HEK293 (cell line): ENCODE results near the gene TMEM255B.

Source experiments
- GLI4 ChIP-seq: fragments of 450-650 bp; formaldehyde crosslinking; IDR thresholded peaks from 2 replicates; pipeline ENCODE4 v1.5.1; 2016; ENCODE audit warnings: missing biosample characterization, missing genetic modification characterization
- KLF10 ChIP-seq: fragments of 450-650 bp; IDR thresholded peaks from 2 replicates; pipeline ENCODE4 v1.5.1; 2018; ENCODE audit warnings: missing biosample characterization, mild to moderate bottlenecking, missing genetic modification characterization
- OSR2 ChIP-seq: fragments of 450-650 bp; formaldehyde crosslinking; IDR thresholded peaks from 2 replicates; pipeline ENCODE4 v1.5.1; 2016; ENCODE audit warnings: missing biosample characterization, missing genetic modification characterization
- PRDM1 ChIP-seq: fragments of 450-650 bp; formaldehyde crosslinking; IDR thresholded peaks from 2 replicates; pipeline ENCODE4; 2016; ENCODE audit warnings: missing biosample characterization, missing genetic modification characterization
- RBAK ChIP-seq: fragments of 450-650 bp; formaldehyde crosslinking; IDR thresholded peaks from 2 replicates; pipeline ENCODE4 v1.5.1; 2016; ENCODE audit warnings: missing biosample characterization, missing genetic modification characterization
- SP3 ChIP-seq: fragments of 450-650 bp; formaldehyde crosslinking; IDR thresholded peaks from 2 replicates; pipeline ENCODE4 v1.5.1; 2016; ENCODE audit warnings: missing biosample characterization, missing genetic modification characterization
- ZBTB21 ChIP-seq: fragments of 450-650 bp; formaldehyde crosslinking; IDR thresholded peaks from 2 replicates; pipeline ENCODE4 v1.5.1; 2017; ENCODE audit warnings: missing biosample characterization, missing genetic modification characterization
- ZEB2 ChIP-seq: fragments of 450-650 bp; formaldehyde crosslinking; IDR thresholded peaks from 2 replicates; pipeline ENCODE4 v1.5.1; 2016; ENCODE audit warnings: missing biosample characterization, missing genetic modification characterization
- ZFP69B ChIP-seq: fragments of 450-650 bp; formaldehyde crosslinking; IDR thresholded peaks from 2 replicates; pipeline ENCODE4 v1.5.1; 2016; ENCODE audit warnings: missing biosample characterization, missing genetic modification characterization
- ZNF157 ChIP-seq: fragments of 450-650 bp; formaldehyde crosslinking; IDR thresholded peaks from 2 replicates; pipeline ENCODE4 v1.5.1; 2016; ENCODE audit warnings: missing biosample characterization, missing genetic modification characterization
- ZNF239 ChIP-seq: fragments of 450-650 bp; formaldehyde crosslinking; IDR thresholded peaks from 2 replicates; pipeline ENCODE4 v1.5.1; 2016; ENCODE audit warnings: missing biosample characterization, missing genetic modification characterization
- ZNF24 ChIP-seq: fragments of 450-650 bp; formaldehyde crosslinking; IDR thresholded peaks from 2 replicates; pipeline ENCODE4 v1.5.1; 2016; ENCODE audit warnings: missing biosample characterization, missing genetic modification characterization
- ZNF37A ChIP-seq: fragments of 450-650 bp; IDR thresholded peaks from 2 replicates; pipeline ENCODE4 v1.5.1; 2018; ENCODE audit warnings: missing biosample characterization, missing genetic modification characterization
- ZNF514 ChIP-seq: fragments of 450-650 bp; formaldehyde crosslinking; IDR thresholded peaks from 2 replicates; pipeline ENCODE4 v1.5.1; 2016; ENCODE audit warnings: missing biosample characterization, missing genetic modification characterization
- ZNF624 ChIP-seq: fragments of 450-650 bp; formaldehyde crosslinking; IDR thresholded peaks from 2 replicates; pipeline ENCODE4 v1.5.1; 2017; ENCODE audit warnings: missing biosample characterization, missing genetic modification characterization
- ZNF76 ChIP-seq: fragments of 450-650 bp; formaldehyde crosslinking; IDR thresholded peaks from 2 replicates; pipeline ENCODE4; 2016; ENCODE audit warnings: low read depth, missing biosample characterization, missing genetic modification characterization, borderline replicate concordance
- TF ChIP-seq, protein P1 (sequence below): fragments of 450-650 bp; formaldehyde crosslinking; IDR thresholded peaks from 2 replicates; pipeline ENCODE4 v1.5.1; 2016; ENCODE audit warnings: missing biosample characterization, missing genetic modification characterization
- TF ChIP-seq, protein P2 (sequence below): fragments of 450-650 bp; formaldehyde crosslinking; optimal IDR thresholded peaks from 2 replicates; pipeline ENCODE3; 2016; ENCODE audit warnings: missing biosample characterization, mild to moderate bottlenecking, missing genetic modification characterization
- TF ChIP-seq, protein P3 (sequence below): fragments of 450-650 bp; formaldehyde crosslinking; IDR thresholded peaks from 2 replicates; pipeline ENCODE4 v1.5.1; 2017; ENCODE audit warnings: missing biosample characterization, missing genetic modification characterization
- TF ChIP-seq, protein P4 (sequence below): fragments of 450-650 bp; formaldehyde crosslinking; IDR thresholded peaks from 2 replicates; pipeline ENCODE4 v1.5.1; 2016; ENCODE audit warnings: missing biosample characterization, missing genetic modification characterization
- TF ChIP-seq, protein P5 (sequence below): fragments of 450-650 bp; formaldehyde crosslinking; IDR thresholded peaks from 2 replicates; pipeline ENCODE4 v1.5.1; 2016; ENCODE audit warnings: missing biosample characterization, missing genetic modification characterization, low read depth
- TF ChIP-seq, protein P6 (sequence below): fragments of 450-650 bp; formaldehyde crosslinking; IDR thresholded peaks from 2 replicates; pipeline ENCODE4 v1.5.1; 2016; ENCODE audit warnings: missing biosample characterization, missing genetic modification characterization
- TF ChIP-seq, protein P7 (sequence below): fragments of 450-650 bp; formaldehyde crosslinking; IDR thresholded peaks from 2 replicates; pipeline ENCODE4 v1.5.1; 2016; ENCODE audit warnings: missing biosample characterization, missing genetic modification characterization
- TF ChIP-seq, protein P8 (sequence below): fragments of 450-650 bp; formaldehyde crosslinking; IDR thresholded peaks from 2 replicates; pipeline ENCODE4 v1.5.0; 2017; ENCODE audit warnings: missing biosample characterization, missing genetic modification characterization, borderline replicate concordance

Gene TMEM255B

DNA sequence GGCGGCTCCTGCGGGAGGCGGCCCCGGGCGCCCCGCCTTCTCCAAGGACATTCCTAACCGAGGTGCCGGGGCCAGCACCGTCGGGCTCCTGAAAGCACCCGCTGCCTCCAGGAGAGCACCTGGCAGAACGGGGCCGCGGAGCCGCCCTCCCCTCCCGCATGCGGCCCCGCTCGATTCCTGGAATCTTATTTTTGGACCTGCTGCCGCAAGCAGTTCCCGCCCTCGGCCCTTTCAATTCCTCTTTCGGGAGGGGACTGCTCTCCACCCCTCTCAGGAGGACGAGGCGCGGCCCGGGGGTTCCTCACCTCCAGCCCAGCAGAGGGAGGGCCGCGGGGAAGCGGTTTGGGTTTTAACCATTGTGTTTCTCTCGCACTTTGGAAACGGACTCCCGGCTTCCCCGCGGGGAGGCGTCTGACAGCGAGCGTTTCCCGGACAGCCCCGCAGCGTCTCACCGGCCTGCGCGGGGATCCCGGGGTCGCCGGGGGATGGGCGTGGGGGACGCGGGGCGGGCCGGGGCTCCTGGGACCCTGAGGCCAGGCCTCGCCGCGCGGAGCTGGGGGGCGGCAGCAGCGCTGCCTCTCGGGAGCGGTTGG lies 104.0 kb downstream of the TMEM255B start (continued):
- TF ChIP-seq, protein P1, sequence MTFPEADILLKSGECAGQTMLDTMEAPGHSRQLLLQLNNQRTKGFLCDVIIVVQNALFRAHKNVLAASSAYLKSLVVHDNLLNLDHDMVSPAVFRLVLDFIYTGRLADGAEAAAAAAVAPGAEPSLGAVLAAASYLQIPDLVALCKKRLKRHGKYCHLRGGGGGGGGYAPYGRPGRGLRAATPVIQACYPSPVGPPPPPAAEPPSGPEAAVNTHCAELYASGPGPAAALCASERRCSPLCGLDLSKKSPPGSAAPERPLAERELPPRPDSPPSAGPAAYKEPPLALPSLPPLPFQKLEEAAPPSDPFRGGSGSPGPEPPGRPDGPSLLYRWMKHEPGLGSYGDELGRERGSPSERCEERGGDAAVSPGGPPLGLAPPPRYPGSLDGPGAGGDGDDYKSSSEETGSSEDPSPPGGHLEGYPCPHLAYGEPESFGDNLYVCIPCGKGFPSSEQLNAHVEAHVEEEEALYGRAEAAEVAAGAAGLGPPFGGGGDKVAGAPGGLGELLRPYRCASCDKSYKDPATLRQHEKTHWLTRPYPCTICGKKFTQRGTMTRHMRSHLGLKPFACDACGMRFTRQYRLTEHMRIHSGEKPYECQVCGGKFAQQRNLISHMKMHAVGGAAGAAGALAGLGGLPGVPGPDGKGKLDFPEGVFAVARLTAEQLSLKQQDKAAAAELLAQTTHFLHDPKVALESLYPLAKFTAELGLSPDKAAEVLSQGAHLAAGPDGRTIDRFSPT (tag by site-specific recombination), result no peak
- TF ChIP-seq, protein P2, sequence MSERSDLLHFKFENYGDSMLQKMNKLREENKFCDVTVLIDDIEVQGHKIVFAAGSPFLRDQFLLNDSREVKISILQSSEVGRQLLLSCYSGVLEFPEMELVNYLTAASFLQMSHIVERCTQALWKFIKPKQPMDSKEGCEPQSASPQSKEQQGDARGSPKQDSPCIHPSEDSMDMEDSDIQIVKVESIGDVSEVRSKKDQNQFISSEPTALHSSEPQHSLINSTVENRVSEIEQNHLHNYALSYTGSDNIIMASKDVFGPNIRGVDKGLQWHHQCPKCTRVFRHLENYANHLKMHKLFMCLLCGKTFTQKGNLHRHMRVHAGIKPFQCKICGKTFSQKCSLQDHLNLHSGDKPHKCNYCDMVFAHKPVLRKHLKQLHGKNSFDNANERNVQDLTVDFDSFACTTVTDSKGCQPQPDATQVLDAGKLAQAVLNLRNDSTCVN (tag by site-specific recombination), result peak; percentile 35
- TF ChIP-seq ZNF624 (tag by site-specific recombination) (no peak), ZBTB21 (tag by site-specific recombination) (no peak), GLI4 (tag by site-specific recombination) (no peak), KLF10 (tag by site-specific recombination) (no peak), RBAK (tag by site-specific recombination) (no peak), ZNF76 (tag by site-specific recombination) (no peak), ZEB2 (tag by site-specific recombination) (peak; percentile 43; the same call in 1 of the 2 replicates), SP3 (tag by site-specific recombination) (peak; percentile 47; the same call in 1 of the 2 replicates), ZNF24 (tag by site-specific recombination) (no peak), OSR2 (tag by site-specific recombination) (no peak), ZNF157 (no peak), PRDM1 (tag by site-specific recombination) (no peak), ZFP69B (tag by site-specific recombination) (no peak), ZNF239 (tag by site-specific recombination) (no peak), ZNF514 (tag by site-specific recombination) (no peak), ZNF37A (tag by site-specific recombination) (no peak)
- TF ChIP-seq, protein P3, sequence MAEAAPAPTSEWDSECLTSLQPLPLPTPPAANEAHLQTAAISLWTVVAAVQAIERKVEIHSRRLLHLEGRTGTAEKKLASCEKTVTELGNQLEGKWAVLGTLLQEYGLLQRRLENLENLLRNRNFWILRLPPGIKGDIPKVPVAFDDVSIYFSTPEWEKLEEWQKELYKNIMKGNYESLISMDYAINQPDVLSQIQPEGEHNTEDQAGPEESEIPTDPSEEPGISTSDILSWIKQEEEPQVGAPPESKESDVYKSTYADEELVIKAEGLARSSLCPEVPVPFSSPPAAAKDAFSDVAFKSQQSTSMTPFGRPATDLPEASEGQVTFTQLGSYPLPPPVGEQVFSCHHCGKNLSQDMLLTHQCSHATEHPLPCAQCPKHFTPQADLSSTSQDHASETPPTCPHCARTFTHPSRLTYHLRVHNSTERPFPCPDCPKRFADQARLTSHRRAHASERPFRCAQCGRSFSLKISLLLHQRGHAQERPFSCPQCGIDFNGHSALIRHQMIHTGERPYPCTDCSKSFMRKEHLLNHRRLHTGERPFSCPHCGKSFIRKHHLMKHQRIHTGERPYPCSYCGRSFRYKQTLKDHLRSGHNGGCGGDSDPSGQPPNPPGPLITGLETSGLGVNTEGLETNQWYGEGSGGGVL, result no peak
- TF ChIP-seq, protein P4, sequence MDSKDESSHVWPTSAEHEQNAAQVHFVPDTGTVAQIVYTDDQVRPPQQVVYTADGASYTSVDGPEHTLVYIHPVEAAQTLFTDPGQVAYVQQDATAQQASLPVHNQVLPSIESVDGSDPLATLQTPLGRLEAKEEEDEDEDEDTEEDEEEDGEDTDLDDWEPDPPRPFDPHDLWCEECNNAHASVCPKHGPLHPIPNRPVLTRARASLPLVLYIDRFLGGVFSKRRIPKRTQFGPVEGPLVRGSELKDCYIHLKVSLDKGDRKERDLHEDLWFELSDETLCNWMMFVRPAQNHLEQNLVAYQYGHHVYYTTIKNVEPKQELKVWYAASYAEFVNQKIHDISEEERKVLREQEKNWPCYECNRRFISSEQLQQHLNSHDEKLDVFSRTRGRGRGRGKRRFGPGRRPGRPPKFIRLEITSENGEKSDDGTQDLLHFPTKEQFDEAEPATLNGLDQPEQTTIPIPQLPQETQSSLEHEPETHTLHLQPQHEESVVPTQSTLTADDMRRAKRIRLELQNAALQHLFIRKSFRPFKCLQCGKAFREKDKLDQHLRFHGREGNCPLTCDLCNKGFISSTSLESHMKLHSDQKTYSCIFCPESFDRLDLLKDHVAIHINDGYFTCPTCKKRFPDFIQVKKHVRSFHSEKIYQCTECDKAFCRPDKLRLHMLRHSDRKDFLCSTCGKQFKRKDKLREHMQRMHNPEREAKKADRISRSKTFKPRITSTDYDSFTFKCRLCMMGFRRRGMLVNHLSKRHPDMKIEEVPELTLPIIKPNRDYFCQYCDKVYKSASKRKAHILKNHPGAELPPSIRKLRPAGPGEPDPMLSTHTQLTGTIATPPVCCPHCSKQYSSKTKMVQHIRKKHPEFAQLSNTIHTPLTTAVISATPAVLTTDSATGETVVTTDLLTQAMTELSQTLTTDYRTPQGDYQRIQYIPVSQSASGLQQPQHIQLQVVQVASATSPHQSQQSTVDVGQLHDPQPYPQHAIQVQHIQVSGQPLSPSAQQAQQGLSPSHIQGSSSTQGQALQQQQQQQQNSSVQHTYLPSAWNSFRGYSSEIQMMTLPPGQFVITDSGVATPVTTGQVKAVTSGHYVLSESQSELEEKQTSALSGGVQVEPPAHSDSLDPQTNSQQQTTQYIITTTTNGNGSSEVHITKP (tag by site-specific recombination), result peak; percentile 74
- TF ChIP-seq, protein P5, sequence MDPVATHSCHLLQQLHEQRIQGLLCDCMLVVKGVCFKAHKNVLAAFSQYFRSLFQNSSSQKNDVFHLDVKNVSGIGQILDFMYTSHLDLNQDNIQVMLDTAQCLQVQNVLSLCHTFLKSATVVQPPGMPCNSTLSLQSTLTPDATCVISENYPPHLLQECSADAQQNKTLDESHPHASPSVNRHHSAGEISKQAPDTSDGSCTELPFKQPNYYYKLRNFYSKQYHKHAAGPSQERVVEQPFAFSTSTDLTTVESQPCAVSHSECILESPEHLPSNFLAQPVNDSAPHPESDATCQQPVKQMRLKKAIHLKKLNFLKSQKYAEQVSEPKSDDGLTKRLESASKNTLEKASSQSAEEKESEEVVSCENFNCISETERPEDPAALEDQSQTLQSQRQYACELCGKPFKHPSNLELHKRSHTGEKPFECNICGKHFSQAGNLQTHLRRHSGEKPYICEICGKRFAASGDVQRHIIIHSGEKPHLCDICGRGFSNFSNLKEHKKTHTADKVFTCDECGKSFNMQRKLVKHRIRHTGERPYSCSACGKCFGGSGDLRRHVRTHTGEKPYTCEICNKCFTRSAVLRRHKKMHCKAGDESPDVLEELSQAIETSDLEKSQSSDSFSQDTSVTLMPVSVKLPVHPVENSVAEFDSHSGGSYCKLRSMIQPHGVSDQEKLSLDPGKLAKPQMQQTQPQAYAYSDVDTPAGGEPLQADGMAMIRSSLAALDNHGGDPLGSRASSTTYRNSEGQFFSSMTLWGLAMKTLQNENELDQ (tag by site-specific recombination), result no peak
- TF ChIP-seq, protein P6, sequence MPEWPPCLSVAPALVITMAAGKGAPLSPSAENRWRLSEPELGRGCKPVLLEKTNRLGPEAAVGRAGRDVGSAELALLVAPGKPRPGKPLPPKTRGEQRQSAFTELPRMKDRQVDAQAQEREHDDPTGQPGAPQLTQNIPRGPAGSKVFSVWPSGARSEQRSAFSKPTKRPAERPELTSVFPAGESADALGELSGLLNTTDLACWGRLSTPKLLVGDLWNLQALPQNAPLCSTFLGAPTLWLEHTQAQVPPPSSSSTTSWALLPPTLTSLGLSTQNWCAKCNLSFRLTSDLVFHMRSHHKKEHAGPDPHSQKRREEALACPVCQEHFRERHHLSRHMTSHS (tag by site-specific recombination), result no peak
- TF ChIP-seq, protein P7, sequence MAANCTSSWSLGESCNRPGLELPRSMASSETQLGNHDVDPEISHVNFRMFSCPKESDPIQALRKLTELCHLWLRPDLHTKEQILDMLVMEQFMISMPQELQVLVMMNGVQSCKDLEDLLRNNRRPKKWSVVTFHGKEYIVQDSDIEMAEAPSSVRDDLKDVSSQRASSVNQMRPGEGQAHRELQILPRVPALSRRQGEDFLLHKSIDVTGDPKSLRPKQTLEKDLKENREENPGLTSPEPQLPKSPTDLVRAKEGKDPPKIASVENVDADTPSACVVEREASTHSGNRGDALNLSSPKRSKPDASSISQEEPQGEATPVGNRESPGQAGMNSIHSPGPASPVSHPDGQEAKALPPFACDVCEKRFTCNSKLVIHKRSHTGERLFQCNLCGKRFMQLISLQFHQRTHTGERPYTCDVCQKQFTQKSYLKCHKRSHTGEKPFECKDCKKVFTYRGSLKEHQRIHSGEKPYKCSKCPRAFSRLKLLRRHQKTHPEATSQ, result no peak
- TF ChIP-seq, protein P8, sequence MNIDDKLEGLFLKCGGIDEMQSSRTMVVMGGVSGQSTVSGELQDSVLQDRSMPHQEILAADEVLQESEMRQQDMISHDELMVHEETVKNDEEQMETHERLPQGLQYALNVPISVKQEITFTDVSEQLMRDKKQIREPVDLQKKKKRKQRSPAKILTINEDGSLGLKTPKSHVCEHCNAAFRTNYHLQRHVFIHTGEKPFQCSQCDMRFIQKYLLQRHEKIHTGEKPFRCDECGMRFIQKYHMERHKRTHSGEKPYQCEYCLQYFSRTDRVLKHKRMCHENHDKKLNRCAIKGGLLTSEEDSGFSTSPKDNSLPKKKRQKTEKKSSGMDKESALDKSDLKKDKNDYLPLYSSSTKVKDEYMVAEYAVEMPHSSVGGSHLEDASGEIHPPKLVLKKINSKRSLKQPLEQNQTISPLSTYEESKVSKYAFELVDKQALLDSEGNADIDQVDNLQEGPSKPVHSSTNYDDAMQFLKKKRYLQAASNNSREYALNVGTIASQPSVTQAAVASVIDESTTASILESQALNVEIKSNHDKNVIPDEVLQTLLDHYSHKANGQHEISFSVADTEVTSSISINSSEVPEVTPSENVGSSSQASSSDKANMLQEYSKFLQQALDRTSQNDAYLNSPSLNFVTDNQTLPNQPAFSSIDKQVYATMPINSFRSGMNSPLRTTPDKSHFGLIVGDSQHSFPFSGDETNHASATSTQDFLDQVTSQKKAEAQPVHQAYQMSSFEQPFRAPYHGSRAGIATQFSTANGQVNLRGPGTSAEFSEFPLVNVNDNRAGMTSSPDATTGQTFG (tag by site-specific recombination), result no peak
